Duodenal mucosa (tissue), 2 donors: ENCODE results near the gene CLEC2B.
A peak's percentile ranks its signal among the peaks of the same experiment; 100 is the strongest.

ENCODE experiments used
- H3K27ac ChIP-seq: one replicate; pipeline ENCODE4 v1.7.0; 2013; ENCODE audit warnings: low read depth, low read length
- H3K27me3 ChIP-seq, 2 donors: one replicate each; pipeline ENCODE4 v1.7.0; 2013; ENCODE audit warnings: low read length in 2 of 2, control low read depth in 1 of 2; ENCODE audit not compliant: insufficient read depth in 2 of 2, control insufficient read depth in 1 of 2
- H3K36me3 ChIP-seq, 2 donors: one replicate each; pipeline ENCODE4 v1.7.0; 2013; ENCODE audit warnings: low read length in 2 of 2, control low read depth in 1 of 2; ENCODE audit not compliant: insufficient read depth in 2 of 2, control insufficient read depth in 1 of 2
- H3K4me1 ChIP-seq, 2 donors: one replicate each; pipeline ENCODE4 v1.7.0; 2013; ENCODE audit warnings: low read length in 2 of 2, control low read depth in 1 of 2; ENCODE audit not compliant: insufficient read depth in 2 of 2, control insufficient read depth in 1 of 2
- H3K4me3 ChIP-seq, 2 donors: one replicate each; pipeline ENCODE4 v1.7.0; 2013; ENCODE audit warnings: low read length in 2 of 2, low read depth in 1 of 2
- H3K9ac ChIP-seq, 2 donors: one replicate each; pipeline ENCODE4 v1.7.0; 2013; ENCODE audit warnings: low read length in 2 of 2, low read depth in 1 of 2
- H3K9me3 ChIP-seq, 2 donors: one replicate each; pipeline ENCODE4 v1.7.0; 2013; ENCODE audit warnings: low read length in 2 of 2, control low read depth in 1 of 2; ENCODE audit not compliant: control insufficient read depth in 1 of 2

Gene CLEC2B

DNA sequence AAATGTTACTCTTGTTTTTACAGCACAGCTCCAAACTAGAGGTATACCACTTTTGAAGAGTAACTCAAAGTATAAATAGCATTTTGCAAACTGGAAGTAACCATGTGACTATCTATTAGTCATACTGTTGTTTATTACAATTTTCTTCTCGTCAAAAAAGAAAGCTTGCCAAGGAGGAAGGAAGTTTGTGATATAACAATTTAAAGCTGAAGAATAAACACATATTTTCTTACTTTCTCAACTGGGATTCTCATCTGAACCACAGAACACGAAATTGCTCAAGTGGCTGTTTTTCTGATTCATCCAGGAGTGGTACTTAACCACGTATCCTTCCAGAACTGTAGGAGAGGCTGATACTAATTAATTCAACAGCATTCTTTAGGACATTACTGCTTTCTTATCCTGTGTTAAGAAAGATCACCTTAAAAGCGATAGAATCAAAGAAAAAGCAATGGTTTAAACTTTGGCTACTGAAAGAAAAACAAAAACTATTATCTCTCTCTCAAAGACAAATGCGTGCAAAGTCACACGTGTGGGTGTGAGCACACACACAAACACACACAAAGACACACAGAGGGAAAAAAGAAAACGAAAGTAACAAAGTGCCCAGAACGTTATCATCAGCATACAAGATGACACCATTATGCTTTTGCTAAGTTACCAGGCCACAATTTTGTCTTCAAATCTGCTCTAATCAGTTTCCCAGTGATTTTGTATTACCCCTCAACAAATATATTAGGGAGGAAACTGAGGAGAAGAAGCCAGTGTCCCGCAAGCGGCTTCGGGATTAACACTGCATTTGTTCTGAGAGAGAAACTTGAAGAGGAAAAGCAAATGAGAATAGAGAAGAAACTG, at the start of gene CLEC2B:
Gene CLEC2B, minus strand, starts transcription at position 48 of the 855 bp plus-strand sequence.
- Histone ChIP-seq H3K9me3 (no peaks in the 10 kb centered on the region), H3K9ac (peak within 1 kb of the TSS; percentile 67 to 77), H3K4me3 (peak within 1 kb of the TSS; percentile 73 to 75), H3K36me3 (no peaks in the 10 kb centered on the region), H3K27ac (peak within 1 kb of the TSS; percentile 78), H3K27me3 (no peaks in the 10 kb centered on the region), H3K4me1 (peaks cover 0 to 5% of the 10 kb centered on the region in 2 donors)

DNA sequence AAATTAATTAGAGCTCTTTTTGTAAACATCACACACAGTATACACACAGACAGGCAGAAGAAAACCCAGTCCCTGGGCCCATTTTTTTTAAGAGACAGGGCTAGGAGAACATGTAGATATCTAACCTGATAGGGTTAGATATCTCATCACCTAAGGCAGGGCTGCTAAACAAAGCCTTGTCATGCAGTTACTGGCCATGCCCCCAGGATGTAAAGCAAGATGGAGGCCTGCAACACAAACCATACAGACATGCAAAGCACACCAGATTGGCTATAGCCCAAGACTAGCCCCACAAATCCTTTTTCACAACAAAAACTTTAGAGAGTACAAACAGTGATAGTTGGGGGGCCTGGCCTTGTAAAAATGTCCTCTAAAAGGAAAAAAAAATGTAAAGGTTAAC, 42.6 kb upstream of the CLEC2B start:
- no peak overlapping the region for H3K9ac ChIP-seq
- H3K27me3 ChIP-seq = no peaks in the 10 kb centered on the region
- no peaks in the 10 kb centered on the region for H3K36me3 ChIP-seq
- H3K9me3 ChIP-seq = peaks cover 9 to 17% of the 10 kb centered on the region in 2 donors
- H3K4me3 ChIP-seq = no peak overlapping the region
- H3K27ac ChIP-seq = no peak overlapping the region
- H3K4me1 ChIP-seq = no peaks in the 10 kb centered on the region

DNA sequence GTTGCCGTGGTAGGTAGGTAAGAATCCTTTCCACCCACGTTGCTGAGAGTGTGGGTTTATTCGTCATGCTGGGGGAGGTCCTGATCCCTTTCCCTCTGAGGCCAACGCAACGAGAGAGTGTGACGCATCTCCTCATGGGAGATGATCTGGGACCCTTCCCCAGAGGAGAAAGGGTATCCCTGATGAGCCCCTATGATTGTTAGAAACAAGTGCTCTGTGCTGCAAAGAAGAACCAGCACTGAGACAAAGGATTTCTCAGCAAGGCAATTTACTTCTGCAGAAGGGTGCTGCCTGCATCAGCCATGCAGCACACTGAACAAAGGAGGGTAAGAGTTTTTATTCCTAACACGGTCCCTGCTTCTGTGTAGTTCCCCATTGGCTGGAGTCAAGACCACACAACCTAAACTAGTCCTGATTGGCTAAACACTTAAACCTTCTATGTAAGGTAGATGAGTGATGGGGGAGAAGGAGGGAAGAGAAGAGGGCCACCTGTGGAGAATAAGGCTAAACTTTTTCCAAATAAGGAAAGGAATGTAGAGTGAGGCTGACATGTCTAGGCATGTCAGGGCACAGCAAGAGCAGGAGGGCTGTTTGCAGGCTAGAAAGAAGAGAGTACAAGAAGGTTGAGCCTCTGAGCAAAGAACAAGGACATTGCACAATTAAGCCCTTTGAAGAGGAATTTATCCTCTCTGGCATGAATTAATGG, 41.7 kb upstream of the CLEC2B start:
- Histone ChIP-seq H3K27me3 (no peaks in the 10 kb centered on the region), H3K9ac (no peak overlapping the region), H3K4me3 (no peak overlapping the region), H3K9me3 (peaks cover 9 to 17% of the 10 kb centered on the region in 2 donors), H3K27ac (no peak overlapping the region), H3K4me1 (no peaks in the 10 kb centered on the region), H3K36me3 (no peaks in the 10 kb centered on the region)

DNA sequence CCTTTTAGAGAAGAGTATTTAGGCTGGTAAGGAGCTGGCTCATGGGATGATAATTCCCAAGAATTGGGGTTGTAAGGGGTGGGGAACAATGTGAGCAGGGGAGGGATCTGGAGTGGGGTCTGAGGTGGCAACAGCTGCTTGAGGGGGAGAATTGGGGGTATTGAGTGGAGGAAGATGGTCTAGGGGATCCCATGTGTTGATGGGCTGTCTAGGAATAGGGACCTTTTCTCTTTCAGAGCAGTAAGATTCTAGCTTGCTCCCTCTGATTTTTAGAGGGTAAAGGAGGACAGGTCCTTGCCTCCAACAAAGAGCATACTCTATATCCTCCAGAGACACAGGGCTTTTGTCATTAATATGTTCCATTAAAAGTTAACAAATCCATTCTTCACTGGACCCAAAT, 40.6 kb upstream of the CLEC2B start:
- Histone ChIP-seq H3K27me3 (no peaks in the 10 kb centered on the region), H3K9me3 (peaks cover 9 to 17% of the 10 kb centered on the region in 2 donors), H3K27ac (no peak overlapping the region), H3K36me3 (no peaks in the 10 kb centered on the region), H3K4me1 (no peaks in the 10 kb centered on the region), H3K4me3 (no peak overlapping the region), H3K9ac (no peak overlapping the region)

DNA sequence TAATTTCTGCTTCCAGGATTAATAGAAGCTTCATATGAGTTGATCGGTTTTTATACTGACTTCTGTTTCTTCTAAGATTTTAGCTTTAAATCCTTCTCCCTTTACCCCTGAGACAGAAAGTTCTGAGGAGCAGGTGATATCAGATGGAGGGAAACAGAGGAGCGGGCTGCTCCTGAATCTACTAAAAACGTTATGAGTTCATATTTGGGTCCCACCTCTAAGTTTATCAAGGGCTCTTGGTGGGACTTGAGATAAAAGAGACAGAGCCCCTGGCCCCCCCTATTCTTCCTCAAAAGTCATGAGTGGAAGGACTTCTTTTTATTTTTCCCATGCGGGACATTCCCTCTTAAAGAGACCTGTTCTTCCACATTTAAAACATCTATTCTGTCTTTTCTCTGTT, 39.2 kb upstream of the CLEC2B start:
- H3K27me3 ChIP-seq = no peaks in the 10 kb centered on the region
- H3K9me3 ChIP-seq = peaks cover 9 to 17% of the 10 kb centered on the region in 2 donors
- no peaks in the 10 kb centered on the region for H3K4me1 ChIP-seq
- no peak overlapping the region for H3K27ac ChIP-seq
- no peaks in the 10 kb centered on the region for H3K36me3 ChIP-seq
- H3K9ac ChIP-seq = no peak overlapping the region
- no peak overlapping the region for H3K4me3 ChIP-seq

DNA sequence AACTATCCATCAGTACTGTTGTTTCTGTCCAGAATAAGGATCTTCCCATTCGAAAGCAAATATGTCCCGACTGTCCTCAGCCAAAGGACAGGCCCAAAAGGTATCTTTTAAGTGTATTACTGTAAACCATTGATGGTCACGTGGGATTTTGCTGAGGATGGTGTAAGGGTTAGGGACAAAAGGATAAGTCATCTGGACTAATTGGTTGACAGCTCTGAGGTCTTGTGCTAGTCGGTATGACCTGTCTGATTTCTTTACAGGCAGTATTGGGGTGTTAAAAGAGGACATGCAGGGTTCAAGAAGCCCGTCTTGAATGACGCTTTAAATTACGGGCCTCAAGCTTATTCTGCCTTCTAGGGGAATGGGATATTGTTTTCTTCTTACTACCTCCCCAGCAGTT, 38.6 kb upstream of the CLEC2B start:
- no peak overlapping the region for H3K27ac ChIP-seq
- no peaks in the 10 kb centered on the region for H3K27me3 ChIP-seq
- H3K4me1 ChIP-seq = no peaks in the 10 kb centered on the region
- H3K9ac ChIP-seq = no peak overlapping the region
- peaks cover 10 to 17% of the 10 kb centered on the region in 2 donors for H3K9me3 ChIP-seq
- H3K4me3 ChIP-seq = no peak overlapping the region
- no peaks in the 10 kb centered on the region for H3K36me3 ChIP-seq

DNA sequence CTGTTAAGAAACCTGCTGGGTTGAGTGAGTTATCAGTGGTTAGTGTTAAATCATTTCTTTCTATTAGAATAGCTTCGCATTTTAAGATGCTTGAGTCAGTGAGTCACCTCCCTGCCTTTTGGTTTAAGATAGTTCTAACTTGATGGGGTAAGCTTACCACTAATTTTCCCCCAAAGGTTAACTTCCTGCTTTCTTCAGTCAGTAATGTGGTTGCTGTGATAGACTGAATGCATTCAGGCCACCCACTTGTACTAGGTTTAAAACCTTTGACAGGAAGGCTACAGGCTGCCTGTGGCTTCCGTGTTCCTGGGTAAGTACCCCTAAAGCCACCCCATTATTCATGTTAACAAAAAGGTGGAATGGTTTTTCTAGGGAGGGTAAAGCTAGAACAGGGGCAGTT, 37.7 kb upstream of the CLEC2B start:
- no peak overlapping the region for H3K4me3 ChIP-seq
- H3K27ac ChIP-seq = no peak overlapping the region
- H3K27me3 ChIP-seq = no peaks in the 10 kb centered on the region
- H3K9ac ChIP-seq = no peak overlapping the region
- no peaks in the 10 kb centered on the region for H3K36me3 ChIP-seq
- H3K4me1 ChIP-seq = no peaks in the 10 kb centered on the region
- peaks cover 13 to 17% of the 10 kb centered on the region in 2 donors for H3K9me3 ChIP-seq

DNA sequence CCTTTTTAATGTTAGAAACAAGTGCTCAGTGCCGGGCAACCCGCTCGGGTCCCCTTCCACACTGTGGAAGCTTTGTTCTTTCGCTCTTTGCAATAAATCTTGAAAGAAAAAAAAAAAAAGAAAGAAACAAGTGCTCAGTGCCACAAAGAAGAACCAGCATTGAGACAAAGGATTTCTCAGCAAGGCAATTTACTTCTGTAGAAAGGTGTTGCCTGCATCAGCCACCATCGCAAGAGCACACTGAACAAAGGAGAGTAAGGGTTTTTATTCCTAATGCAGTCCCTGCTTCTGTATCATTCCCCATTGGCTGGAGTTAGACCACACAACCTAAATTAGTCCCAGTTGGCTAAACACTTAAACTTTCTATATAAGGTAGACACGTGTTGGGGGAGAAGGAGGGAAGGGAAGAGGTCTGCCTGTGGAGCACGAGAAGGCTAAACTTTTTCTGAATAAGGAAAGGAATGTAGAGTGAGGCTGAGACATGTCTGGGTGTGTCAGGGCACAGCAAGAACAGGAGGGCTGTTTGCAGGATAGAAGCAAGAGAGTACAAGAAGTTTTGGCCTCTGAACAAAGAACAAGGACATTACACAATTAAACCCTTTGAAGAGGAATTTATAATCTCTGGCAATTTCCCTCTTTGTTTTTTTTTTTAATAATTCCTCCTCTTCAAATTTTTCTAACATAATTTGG, 33.5 kb upstream of the CLEC2B start:
- H3K4me1 ChIP-seq = no peaks in the 10 kb centered on the region
- H3K4me3 ChIP-seq = no peak overlapping the region
- H3K27ac ChIP-seq = no peak overlapping the region
- no peak overlapping the region for H3K9ac ChIP-seq
- H3K27me3 ChIP-seq = no peaks in the 10 kb centered on the region
- peaks cover 0 to 4% of the 10 kb centered on the region in 2 donors for H3K9me3 ChIP-seq
- no peaks in the 10 kb centered on the region for H3K36me3 ChIP-seq

DNA sequence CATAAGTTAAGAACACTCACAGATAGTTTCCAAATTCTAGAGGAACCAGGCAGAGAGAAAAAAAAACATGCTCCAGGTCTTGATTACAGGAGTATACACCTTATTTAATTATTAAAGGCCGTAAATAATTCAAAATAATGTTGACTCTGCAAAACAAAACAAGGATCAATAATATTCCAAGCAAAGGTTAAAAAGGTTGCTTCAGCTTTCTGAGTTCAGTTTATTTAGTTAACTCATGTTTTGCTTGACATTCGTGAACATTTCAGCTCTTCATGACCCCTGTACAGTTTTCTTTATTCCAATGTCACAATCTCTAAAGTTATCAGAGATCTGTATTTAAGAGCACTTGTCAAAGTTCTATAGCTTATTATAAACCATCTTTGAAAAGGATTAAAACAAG, 31.8 kb upstream of the CLEC2B start:
- no peaks in the 10 kb centered on the region for H3K4me1 ChIP-seq
- H3K27ac ChIP-seq = no peak overlapping the region
- no peak overlapping the region for H3K9ac ChIP-seq
- no peaks in the 10 kb centered on the region for H3K27me3 ChIP-seq
- no peak overlapping the region for H3K4me3 ChIP-seq
- H3K9me3 ChIP-seq = peaks cover 0 to 4% of the 10 kb centered on the region in 2 donors
- no peaks in the 10 kb centered on the region for H3K36me3 ChIP-seq

DNA sequence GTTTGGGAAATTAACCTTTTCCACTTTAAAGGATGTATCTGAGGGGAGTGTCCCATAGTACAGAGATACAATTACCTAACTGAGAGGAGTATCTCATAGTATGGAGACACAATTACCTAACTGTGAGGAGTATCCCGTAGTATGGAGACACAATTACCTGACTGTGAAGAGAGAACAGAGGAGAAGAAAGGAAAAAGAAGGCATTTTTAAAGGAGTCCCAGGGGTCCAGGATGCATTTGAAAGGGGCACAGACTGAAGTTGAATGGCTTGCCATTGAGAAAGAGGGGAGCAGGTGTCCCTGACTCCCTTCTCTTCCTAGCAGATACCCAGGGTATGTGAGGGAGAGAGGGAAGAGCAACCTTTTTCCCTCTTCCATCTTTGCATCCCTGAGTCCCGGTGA, 30.1 kb upstream of the CLEC2B start:
- Histone ChIP-seq H3K36me3 (no peaks in the 10 kb centered on the region), H3K27me3 (no peaks in the 10 kb centered on the region), H3K4me1 (no peaks in the 10 kb centered on the region), H3K4me3 (no peak overlapping the region), H3K9ac (no peak overlapping the region), H3K9me3 (peaks cover 0 to 4% of the 10 kb centered on the region in 2 donors), H3K27ac (no peak overlapping the region)
